IPS-18a (cell line): ENCODE data around the gene GPR37L1.

Experiments
- H3K27ac ChIP-seq: one replicate; pipeline ENCODE4 v1.5.1; 2013; ENCODE audit warnings: low read length
- H3K27me3 ChIP-seq: one replicate; pipeline ENCODE4 v1.6.1; 2013; ENCODE audit warnings: mild to moderate bottlenecking, low read length; ENCODE audit not compliant: control insufficient read depth, insufficient read depth
- H3K36me3 ChIP-seq: one replicate; pipeline ENCODE4 v1.6.1; 2013; ENCODE audit warnings: low read depth, low read length; ENCODE audit not compliant: control insufficient read depth
- H3K4me1 ChIP-seq: one replicate; pipeline ENCODE4 v1.6.1; 2013; ENCODE audit warnings: low read depth, low read length; ENCODE audit not compliant: control insufficient read depth
- H3K4me3 ChIP-seq: one replicate; pipeline ENCODE4 v1.5.1; 2013; ENCODE audit warnings: low read length
- H3K9ac ChIP-seq: one replicate; pipeline ENCODE4 v1.6.1; 2013; ENCODE audit warnings: mild to moderate bottlenecking, low read length, moderate library complexity
- H3K9me3 ChIP-seq: one replicate; pipeline ENCODE4 v1.6.1; 2013; ENCODE audit warnings: low read depth, low read length; ENCODE audit not compliant: control insufficient read depth

Gene GPR37L1

DNA sequence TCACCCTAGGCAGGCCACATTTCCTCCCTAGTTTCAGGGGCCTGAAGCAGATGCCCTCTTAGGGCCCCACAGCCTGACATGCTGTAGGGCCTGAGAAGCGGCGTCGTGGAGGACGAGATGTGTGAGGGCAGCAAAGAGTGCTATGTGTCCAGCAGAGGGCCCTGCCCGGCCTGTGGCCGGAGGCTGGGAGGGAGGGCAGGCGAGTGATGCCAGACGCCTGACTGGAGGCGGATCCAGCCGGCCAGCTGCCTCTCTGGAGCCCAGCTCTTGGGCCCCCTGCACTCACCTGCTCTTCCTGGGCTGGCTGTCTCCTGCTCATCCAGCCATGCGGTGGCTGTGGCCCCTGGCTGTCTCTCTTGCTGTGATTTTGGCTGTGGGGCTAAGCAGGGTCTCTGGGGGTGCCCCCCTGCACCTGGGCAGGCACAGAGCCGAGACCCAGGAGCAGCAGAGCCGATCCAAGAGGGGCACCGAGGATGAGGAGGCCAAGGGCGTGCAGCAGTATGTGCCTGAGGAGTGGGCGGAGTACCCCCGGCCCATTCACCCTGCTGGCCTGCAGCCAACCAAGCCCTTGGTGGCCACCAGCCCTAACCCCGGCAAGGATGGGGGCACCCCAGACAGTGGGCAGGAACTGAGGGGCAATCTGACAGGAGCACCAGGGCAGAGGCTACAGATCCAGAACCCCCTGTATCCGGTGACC is at the start of gene GPR37L1:
GPR37L1 (plus strand) TSS at position 279 of the 697 bp plus-strand sequence; CDS start at position 326, 47 bp downstream.
- Histone ChIP-seq H3K9ac (no peak within 1 kb of the TSS), H3K4me1 (peaks cover 2% of the 10 kb centered on the region), H3K27ac (no peak within 1 kb of the TSS), H3K4me3 (no peak within 1 kb of the TSS), H3K36me3 (no peaks in the 10 kb centered on the region), H3K9me3 (no peaks in the 10 kb centered on the region), H3K27me3 (no peaks in the 10 kb centered on the region)

- Histone ChIP-seq H3K4me3 (no peak overlapping the region), H3K9ac (no peak overlapping the region), H3K27ac (no peak overlapping the region), H3K9me3 (no peaks in the 10 kb centered on the region), H3K36me3 (no peaks in the 10 kb centered on the region), H3K4me1 (peaks cover 5% of the 10 kb centered on the region), H3K27me3 (no peaks in the 10 kb centered on the region)
Measured at GRCh38 chr1:202073206-202073605, 49.5 kb upstream of the GPR37L1 start.

DNA sequence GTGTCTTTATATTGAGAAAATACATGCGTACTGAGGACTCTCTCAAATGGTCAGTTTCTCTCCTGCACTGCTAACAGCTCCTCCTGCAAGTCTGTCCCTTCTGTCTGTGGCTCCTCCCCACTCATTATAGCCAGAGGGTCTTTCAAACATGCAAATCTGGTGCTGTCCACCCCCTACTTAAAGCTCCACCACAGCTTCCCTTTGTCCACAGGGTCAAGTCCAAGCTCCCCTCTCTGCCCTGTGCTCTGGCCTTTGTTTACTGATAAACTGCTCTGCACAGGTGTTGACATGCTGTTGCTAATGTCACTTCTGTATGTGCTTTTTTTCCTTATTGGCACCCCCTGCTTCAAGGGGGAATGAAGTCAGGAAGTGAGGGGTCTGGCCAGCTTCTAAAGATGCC is 47.7 kb upstream of the GPR37L1 start:
- Histone ChIP-seq H3K27me3 (no peaks in the 10 kb centered on the region), H3K4me1 (peaks cover 5% of the 10 kb centered on the region)

DNA sequence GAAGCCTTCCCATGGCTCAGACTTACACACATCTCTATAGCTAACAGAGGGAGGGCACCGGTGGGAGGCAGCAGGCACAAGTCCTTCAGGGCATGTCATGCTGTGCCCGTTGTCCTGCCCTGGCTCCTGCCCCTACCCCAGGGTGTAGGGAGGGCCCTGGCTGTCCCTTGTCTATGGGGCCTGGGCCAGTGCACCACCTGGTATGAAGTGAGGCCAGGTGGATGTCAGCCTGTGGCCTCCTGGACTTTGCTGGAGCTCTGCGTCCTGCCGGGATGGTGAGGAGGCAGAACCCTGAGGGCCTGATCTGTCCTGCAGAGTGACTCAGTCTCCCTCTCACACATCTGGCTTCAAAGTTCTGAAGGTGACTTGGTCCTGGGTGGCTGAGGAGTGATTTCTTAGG is 47.3 kb upstream of the GPR37L1 start:
- no peak overlapping the region for H3K27ac ChIP-seq
- peaks cover 5% of the 10 kb centered on the region for H3K4me1 ChIP-seq
- H3K36me3 ChIP-seq: no peaks in the 10 kb centered on the region
- H3K4me3 ChIP-seq: no peak overlapping the region
- no peaks in the 10 kb centered on the region for H3K27me3 ChIP-seq
- H3K9me3 ChIP-seq: no peaks in the 10 kb centered on the region
- H3K9ac ChIP-seq: no peak overlapping the region

More for the DNA sequence above, 47.7 kb upstream of the GPR37L1 start:
- no peak overlapping the region for H3K27ac ChIP-seq
- H3K36me3 ChIP-seq: no peaks in the 10 kb centered on the region
- no peak overlapping the region for H3K4me3 ChIP-seq
- H3K9me3 ChIP-seq: no peaks in the 10 kb centered on the region
- no peak overlapping the region for H3K9ac ChIP-seq

GRCh38 chr1:202076050-202076511 is 46.6 kb upstream of the GPR37L1 start:
- H3K36me3 ChIP-seq: no peaks in the 10 kb centered on the region
- no peak overlapping the region for H3K9ac ChIP-seq
- no peak overlapping the region for H3K27ac ChIP-seq
- no peak overlapping the region for H3K4me3 ChIP-seq
- no peaks in the 10 kb centered on the region for H3K9me3 ChIP-seq
- peaks cover 5% of the 10 kb centered on the region for H3K4me1 ChIP-seq
- no peaks in the 10 kb centered on the region for H3K27me3 ChIP-seq

DNA sequence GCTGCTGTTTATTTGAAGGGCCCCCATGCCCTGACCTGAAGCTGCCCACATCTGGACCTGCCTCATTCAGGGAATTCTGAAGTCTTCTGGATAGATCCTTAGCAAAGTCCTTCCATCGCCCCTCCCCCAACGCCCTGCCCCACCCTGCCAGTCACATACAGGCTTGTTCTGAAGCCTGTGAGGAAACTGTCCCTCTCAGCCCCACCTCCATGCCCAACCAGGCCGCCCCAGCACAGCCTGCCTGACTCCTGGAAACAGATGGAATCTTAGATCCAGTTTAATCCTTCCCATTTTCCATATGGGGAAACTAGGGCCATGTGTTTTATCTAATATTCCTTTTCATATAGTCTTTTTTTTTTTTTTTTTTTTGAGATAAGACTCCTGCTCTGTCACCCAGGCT is 44.5 kb upstream of the GPR37L1 start:
- H3K27me3 ChIP-seq: no peaks in the 10 kb centered on the region
- peaks cover 5% of the 10 kb centered on the region for H3K4me1 ChIP-seq
- no peak overlapping the region for H3K27ac ChIP-seq

DNA sequence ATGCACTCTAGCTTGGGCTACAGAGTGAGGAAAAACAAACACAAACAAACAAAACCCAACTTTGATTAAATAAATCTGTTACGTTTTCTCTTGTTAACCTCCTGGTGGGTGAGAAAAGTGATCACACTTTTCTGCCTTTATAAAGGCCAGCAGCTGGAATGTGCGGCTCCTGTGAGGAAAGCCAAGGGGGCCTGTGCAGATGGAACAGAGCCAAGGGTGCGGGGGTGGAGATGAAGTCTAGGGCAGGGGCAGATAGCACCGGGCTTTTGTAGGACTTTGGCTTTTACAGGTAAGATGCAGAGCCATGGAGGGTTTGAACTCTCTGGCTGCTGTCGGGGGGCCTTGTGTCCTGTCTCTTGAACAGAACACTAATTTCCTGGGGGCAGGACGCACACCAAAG is 40.7 kb upstream of the GPR37L1 start:
- Histone ChIP-seq H3K9ac (no peak overlapping the region), H3K27me3 (no peaks in the 10 kb centered on the region), H3K36me3 (no peaks in the 10 kb centered on the region), H3K4me1 (peaks cover 25% of the 10 kb centered on the region), H3K9me3 (no peaks in the 10 kb centered on the region), H3K4me3 (no peak overlapping the region), H3K27ac (no peak overlapping the region)

More for the DNA sequence above, 44.5 kb upstream of the GPR37L1 start:
- Histone ChIP-seq H3K36me3 (no peaks in the 10 kb centered on the region), H3K4me3 (no peak overlapping the region), H3K9me3 (no peaks in the 10 kb centered on the region), H3K9ac (no peak overlapping the region)

DNA sequence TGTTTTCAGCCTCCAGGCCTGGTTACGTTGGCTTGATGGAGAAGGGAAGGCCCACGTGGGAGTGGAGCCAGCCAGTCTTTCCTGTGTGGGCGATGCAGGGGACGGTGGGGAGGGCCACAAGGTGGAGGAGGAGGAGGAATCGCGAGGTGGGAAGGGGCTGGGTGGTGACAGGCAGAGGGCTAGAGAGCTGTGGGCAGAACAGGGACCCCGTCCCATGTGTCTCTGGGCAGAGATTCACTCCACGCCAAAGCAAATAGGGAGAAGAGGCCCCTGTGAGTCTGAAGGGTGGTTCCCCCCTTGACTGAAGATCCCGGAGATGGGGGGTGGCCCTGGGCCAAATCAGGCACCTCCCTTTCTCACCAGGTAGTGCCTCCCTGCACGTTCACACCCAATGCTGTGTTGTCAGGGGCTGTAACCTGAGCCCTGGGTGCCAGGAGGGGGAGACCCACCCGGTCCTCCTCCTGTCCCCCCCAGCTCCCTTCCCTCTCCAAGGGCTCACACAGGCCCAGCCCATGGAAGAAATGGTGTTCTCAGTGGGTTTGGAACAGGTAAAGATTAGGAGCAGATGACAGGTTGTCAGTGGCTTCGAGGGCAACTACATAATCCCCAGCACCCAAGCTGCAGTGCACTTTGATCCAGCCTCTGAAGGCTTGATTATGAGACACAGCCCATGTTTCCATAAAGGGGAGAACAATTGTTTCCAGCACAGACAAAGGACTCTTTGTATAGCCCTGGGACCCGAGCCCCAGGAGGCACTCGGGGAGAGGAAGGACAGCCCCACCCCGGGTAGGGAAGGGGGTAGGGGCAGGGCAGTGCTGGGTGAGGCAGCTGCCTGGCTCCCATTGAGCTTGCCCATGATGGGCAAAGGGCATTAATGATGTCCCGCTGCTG is 37.7 kb upstream of the GPR37L1 start:
- Histone ChIP-seq H3K27me3 (no peaks in the 10 kb centered on the region), H3K4me1 (peaks cover 25% of the 10 kb centered on the region), H3K27ac (no peak overlapping the region), H3K9ac (no peak overlapping the region), H3K9me3 (no peaks in the 10 kb centered on the region), H3K36me3 (no peaks in the 10 kb centered on the region), H3K4me3 (no peak overlapping the region)

DNA sequence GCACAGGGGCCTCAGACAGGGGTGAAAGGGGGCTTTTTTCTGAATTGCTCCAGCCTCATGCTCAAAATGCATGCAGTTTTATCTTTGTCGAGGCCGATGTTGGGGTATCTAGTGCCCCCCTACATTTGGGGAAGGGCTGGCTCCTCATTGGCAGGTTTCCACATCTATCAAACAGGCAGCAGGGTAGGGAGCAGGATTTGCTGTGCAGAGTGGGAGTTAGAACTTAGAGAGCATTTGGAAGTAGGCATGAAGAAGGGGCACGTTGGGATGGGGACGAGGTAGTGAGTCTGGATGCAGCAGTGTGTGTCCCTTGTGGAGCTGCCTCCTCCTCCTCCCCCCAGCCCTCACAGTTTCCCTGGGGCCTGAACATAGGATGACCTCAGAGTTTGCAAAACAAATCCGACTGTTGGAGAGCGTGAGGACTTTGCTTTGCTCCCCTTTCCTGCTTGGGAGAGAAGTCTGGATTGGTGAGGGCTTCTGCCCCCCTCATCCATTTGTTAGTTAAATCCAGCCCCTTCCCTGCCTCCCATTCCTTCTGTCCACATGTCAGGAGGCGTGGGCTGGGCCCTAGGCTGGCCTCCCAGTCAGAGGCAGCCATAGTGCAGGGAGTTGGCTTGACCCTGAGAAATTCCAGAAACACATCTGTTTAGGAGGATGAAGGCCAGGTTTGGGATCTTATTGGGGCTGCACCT is 36.9 kb upstream of the GPR37L1 start:
- Histone ChIP-seq H3K9ac (no peak overlapping the region), H3K9me3 (no peaks in the 10 kb centered on the region), H3K27ac (peak overlapping the region; percentile 14), H3K27me3 (no peaks in the 10 kb centered on the region), H3K4me1 (peaks cover 25% of the 10 kb centered on the region), H3K4me3 (peak overlapping the region; percentile 17), H3K36me3 (no peaks in the 10 kb centered on the region)

DNA sequence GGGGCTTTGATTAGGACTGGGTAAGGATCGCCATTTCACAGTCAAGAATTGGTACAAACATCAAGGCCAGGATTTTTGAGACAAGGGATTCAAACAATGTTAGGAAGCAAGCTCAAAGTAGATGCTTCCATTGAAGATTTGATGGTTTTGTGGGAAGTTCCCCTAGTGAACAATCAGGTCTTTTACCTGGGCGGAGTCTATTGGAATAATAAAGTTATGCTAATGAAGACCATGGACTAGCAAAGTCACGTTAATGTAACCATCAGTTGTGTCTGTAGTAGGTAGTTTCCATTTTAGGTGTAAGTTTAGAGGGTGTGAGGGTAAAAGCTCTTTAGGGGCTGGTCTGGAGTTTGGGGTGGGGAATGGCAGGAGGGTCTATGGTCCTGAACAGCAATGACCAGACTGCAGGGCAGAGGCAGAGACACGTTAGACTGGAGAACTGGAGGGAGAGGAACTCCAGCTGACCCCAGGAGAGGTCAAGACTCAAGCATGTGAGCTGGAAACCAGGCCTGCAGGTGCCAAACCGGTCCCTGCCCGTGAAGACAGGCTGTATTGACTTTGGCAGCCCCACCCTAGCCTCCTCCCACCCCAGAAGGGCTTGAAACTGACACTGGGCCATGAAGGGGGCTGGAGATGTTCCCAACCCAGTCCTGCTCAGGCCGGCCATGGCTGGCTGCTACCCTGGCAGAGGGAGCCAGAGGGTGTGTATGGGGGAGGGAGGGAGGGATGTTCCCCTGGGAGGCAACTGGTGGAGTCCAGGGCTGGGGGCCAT is 36.0 kb upstream of the GPR37L1 start:
- H3K4me1 ChIP-seq: peaks cover 25% of the 10 kb centered on the region
- H3K27me3 ChIP-seq: no peaks in the 10 kb centered on the region
- peak overlapping the region; percentile 17 for H3K4me3 ChIP-seq
- peak overlapping the region; percentile 14 for H3K27ac ChIP-seq
- no peaks in the 10 kb centered on the region for H3K9me3 ChIP-seq
- H3K9ac ChIP-seq: no peak overlapping the region
- no peaks in the 10 kb centered on the region for H3K36me3 ChIP-seq

GRCh38 chr1:202088206-202088605 is 34.5 kb upstream of the GPR37L1 start:
- peaks cover 25% of the 10 kb centered on the region for H3K4me1 ChIP-seq
- no peak overlapping the region for H3K4me3 ChIP-seq
- H3K9me3 ChIP-seq: no peaks in the 10 kb centered on the region
- no peak overlapping the region for H3K9ac ChIP-seq
- H3K27me3 ChIP-seq: no peaks in the 10 kb centered on the region
- no peaks in the 10 kb centered on the region for H3K36me3 ChIP-seq
- H3K27ac ChIP-seq: no peak overlapping the region
